Fibroblast of pulmonary artery (primary cell): ENCODE results near the gene UBE2M.
A peak's percentile ranks its signal among the peaks of the same experiment; 100 is the strongest.

ENCODE experiments used
- DNase-seq: peaks from one replicate; pipeline ENCODE4 v3.0.0-alpha.2; 2010; ENCODE audit warnings: low read depth
- H3K4me3 ChIP-seq: replicated peaks from 2 replicates; pipeline ENCODE4 v1.5.1; 2011; ENCODE audit warnings: low read depth, mild to moderate bottlenecking, control low read depth, low read length, moderate library complexity
- TF ChIP-seq, protein P1 (sequence below): IDR thresholded peaks from 2 replicates; pipeline ENCODE4 v1.5.1; 2011; ENCODE audit warnings: mild to moderate bottlenecking, control low read depth, low read length, inconsistent platforms; ENCODE audit errors: missing control alignments

Gene UBE2M

GRCh38 chr19:58557221-58558065 lies 968 bp downstream of the UBE2M start:
- peak overlapping the region; percentile 99 for H3K4me3 ChIP-seq
- DNase-seq = no peak
- TF ChIP-seq, protein P1, sequence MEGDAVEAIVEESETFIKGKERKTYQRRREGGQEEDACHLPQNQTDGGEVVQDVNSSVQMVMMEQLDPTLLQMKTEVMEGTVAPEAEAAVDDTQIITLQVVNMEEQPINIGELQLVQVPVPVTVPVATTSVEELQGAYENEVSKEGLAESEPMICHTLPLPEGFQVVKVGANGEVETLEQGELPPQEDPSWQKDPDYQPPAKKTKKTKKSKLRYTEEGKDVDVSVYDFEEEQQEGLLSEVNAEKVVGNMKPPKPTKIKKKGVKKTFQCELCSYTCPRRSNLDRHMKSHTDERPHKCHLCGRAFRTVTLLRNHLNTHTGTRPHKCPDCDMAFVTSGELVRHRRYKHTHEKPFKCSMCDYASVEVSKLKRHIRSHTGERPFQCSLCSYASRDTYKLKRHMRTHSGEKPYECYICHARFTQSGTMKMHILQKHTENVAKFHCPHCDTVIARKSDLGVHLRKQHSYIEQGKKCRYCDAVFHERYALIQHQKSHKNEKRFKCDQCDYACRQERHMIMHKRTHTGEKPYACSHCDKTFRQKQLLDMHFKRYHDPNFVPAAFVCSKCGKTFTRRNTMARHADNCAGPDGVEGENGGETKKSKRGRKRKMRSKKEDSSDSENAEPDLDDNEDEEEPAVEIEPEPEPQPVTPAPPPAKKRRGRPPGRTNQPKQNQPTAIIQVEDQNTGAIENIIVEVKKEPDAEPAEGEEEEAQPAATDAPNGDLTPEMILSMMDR = no peak

DNA sequence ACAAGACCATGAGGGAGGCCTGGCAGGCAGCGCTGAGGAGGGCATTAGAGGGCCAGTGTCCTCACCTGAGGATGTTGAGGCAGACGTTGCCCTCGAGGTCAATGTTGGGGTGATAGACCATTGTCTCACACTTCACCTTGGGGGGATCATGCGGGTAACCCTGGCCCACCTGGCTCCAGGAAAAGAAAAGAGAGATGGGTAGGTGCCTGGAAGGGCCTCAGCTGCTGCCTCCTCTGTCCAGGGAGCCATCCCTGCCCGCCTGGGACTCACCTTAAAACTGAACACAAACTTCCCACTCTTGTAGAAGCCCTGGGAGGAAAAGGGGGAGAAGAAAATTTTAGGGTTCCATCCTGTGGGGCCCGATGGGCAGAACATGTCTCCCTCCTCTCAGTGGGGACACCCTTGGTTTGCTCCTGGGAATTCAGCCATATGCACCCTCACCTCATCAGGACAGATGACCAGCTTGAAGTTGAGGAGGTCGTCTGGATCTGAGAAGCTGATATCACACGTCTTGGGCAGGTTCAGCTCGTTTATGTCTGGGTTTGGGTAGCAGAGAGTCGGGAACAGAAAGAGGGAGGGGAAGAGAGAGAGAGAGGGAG lies 1.7 kb downstream of the UBE2M start:
- TF ChIP-seq, protein P1 = no peak
- peak overlapping the region; percentile 99 for H3K4me3 ChIP-seq
- DNase-seq = no peak

DNA sequence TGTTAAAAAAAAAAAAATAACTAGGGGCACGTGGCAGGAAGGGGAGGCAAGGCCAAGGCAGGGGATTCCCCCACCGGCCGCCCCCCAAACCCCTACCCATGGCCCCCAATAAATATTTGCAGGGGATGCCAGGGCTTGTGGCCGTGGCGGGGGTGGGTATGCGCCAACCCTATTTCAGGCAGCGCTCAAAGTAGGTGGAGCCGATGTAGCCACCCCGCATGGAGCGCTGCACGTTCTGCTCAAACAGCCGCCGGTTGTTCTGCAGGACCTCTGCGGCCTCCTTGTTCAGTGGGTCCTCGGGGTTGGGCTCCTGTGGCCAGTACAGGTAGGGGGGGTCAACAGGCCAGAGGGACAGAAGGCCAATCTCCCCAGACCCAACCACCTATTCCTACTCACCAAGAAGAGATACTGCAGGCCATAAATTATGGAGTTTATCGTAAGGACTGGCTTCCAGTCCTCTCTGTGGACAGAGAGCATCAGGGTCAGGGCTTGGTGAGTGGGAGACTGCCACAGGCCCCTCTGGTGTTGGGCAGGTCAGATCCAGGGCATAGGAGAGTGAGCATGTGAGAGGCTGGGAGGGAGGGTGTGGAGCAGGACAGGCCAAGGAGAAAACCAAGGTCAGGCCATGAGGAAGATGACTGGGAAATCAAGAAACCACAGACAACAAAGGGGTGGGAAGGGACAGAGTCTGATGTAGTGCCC lies 2.3 kb downstream of the UBE2M start:
- DNase-seq = no peak
- H3K4me3 ChIP-seq = no peak overlapping the region
- TF ChIP-seq, protein P1 = no peak

- TF ChIP-seq, protein P1 = no peak
- H3K4me3 ChIP-seq = peak overlapping the region; percentile 90
- no peak for DNase-seq
These were observed 3.0 kb downstream of the UBE2M start for GRCh38 chr19:58555369-58555885.

DNA sequence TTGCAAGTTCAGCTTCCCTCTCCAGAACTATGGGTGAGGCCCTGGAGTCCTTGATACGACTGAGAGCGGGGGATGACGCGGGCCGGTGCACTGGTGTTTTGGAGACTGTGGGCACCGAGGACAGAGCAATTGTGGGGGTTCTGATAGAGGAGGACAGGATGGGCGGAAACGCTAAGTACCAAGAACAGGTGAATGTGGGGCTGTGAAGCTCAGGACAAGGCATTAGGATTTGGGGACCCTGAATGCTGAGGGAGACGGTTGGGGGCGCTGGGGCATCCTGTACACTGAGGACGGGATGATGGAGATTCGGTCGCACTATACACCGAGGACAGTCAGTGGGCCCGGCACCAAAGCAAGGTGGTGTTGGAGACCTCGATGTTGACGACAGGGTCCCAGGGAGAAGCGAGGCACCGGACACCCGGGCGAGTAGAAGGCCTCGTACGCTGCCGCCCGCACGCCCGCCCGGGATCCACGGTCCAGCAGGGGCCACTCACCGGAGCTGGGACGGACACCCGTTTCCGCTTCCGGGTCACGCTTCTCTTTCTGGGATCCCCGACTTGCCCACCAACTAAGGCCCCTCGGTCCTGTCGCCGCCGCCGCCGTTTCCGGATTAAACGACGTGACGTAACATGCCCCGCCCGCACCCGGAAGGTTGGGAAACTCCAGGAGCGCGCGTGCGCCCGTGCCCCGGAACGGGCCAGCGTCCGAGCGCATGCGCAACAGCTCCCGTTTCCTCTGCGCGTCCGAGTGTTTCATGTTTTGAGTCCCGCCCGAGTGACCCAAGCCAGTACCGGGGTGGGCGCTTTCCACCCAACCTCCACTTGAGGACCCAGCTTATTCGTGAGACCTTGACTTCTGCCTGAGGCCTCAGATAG lies 3.7 kb downstream of the UBE2M start, which contains the start of gene CHMP2A:
TSS of gene CHMP2A (minus strand) at position 612 of the 875 bp plus-strand sequence. CDS start 893 bp downstream, outside the sequence.
- H3K4me3 ChIP-seq = peak within 1 kb of the TSS; percentile 90
- DNase-seq = peak; percentile 97
- TF ChIP-seq, protein P1 = no peak

- TF ChIP-seq, protein P1 = no peak
- peak overlapping the region; percentile 90 for H3K4me3 ChIP-seq
- no peak for DNase-seq
These were observed 4.5 kb downstream of the UBE2M start for GRCh38 chr19:58553799-58554493.
